Activated T-cell treated with anti-CD3 and anti-CD28 coated beads, Interleukin-2, amount 50 U/mL, for 24 hours (primary cell): ENCODE results near the gene CPNE7.

Source experiments
- DNase-seq: peaks from one replicate; pipeline ENCODE4 v3.0.0-alpha.2; 2020
- H3K27ac Mint-ChIP-seq: 2 replicates; pipeline ENCODE4 v1.8.0; 2020; ENCODE audit warnings: mild to moderate bottlenecking, mixed read lengths
- H3K27me3 Mint-ChIP-seq: 2 replicates; pipeline ENCODE4 v1.8.0; 2020; ENCODE audit warnings: mixed read lengths
- H3K36me3 Mint-ChIP-seq: 2 replicates; pipeline ENCODE4 v1.8.0; 2020; ENCODE audit warnings: low read depth, mixed read lengths
- H3K4me1 Mint-ChIP-seq: 2 replicates; pipeline ENCODE4 v1.8.0; 2020; ENCODE audit warnings: low read depth, mixed read lengths
- H3K4me3 Mint-ChIP-seq: 2 replicates; pipeline ENCODE4 v1.8.0; 2020; ENCODE audit warnings: mild to moderate bottlenecking, moderate library complexity, mixed read lengths
- H3K9me3 Mint-ChIP-seq: 2 replicates; pipeline ENCODE4 v1.8.0; 2020; ENCODE audit warnings: mixed read lengths

The CPNE7 gene

GRCh38 chr16:89643769-89644300, 68.3 kb downstream of the CPNE7 start:
- Mint-ChIP-seq H3K27ac (no peak overlapping the region), H3K4me1 (peaks cover 11% of the 10 kb centered on the region), H3K36me3 (peaks cover 32% of the 10 kb centered on the region), H3K4me3 (no peak overlapping the region), H3K9me3 (no peaks in the 10 kb centered on the region), H3K27me3 (no peaks in the 10 kb centered on the region)
- DNase-seq = no peak

GRCh38 chr16:89645122-89645521, 69.6 kb downstream of the CPNE7 start:
- no peak for DNase-seq
- no peaks in the 10 kb centered on the region for H3K27me3 Mint-ChIP-seq
- peaks cover 41% of the 10 kb centered on the region for H3K36me3 Mint-ChIP-seq
- peaks cover 11% of the 10 kb centered on the region for H3K4me1 Mint-ChIP-seq
- H3K9me3 Mint-ChIP-seq = no peaks in the 10 kb centered on the region
- H3K27ac Mint-ChIP-seq = no peak overlapping the region
- no peak overlapping the region for H3K4me3 Mint-ChIP-seq

DNA sequence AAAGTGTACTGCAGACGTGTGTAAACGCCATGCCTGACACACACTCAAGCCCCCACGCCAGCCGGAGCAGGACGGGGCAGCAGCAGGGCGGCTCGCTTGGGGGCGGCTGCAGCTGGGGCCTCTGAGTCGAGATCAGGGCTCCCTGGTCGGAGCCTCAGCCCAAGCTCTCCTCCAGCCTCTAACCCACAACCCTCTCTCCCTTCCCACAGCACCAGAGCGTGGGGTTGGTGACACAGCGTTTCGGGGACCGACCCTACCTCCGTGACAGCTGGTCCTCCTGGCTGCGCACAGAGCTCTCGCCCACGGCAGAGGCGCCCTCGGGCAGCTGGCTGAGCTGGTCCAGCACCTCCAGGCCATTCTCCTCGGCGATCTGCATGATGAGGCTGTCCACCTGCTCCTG, 70.7 kb downstream of the CPNE7 start:
- Mint-ChIP-seq H3K4me3 (no peak overlapping the region), H3K36me3 (peaks cover 53% of the 10 kb centered on the region), H3K9me3 (no peaks in the 10 kb centered on the region), H3K27ac (no peak overlapping the region), H3K27me3 (no peaks in the 10 kb centered on the region), H3K4me1 (peaks cover 2% of the 10 kb centered on the region)
- no peak for DNase-seq
